Hindlimb muscle (tissue), 1 donor: Measurements from ENCODE around the gene SENP5. TPM values are rescaled to one million over a fixed set of nuclear protein-coding genes. Genes with fewer than 3 reads are reported as not detected.

Source experiments
- DNase-seq: peaks from one replicate; pipeline ENCODE4 v3.0.0-alpha.2; 2013
- polyA plus RNA-seq: library from polyadenylated mRNA; unstranded; fragments of 120-200 nt; gene quantifications from one replicate; pipeline ENCODE4 v1.2.1, GENCODE V29; 2013; ENCODE audit not compliant: insufficient read length

SENP5 gene
- polyA plus RNA-seq, 1 donor = 19.0 TPM

DNA sequence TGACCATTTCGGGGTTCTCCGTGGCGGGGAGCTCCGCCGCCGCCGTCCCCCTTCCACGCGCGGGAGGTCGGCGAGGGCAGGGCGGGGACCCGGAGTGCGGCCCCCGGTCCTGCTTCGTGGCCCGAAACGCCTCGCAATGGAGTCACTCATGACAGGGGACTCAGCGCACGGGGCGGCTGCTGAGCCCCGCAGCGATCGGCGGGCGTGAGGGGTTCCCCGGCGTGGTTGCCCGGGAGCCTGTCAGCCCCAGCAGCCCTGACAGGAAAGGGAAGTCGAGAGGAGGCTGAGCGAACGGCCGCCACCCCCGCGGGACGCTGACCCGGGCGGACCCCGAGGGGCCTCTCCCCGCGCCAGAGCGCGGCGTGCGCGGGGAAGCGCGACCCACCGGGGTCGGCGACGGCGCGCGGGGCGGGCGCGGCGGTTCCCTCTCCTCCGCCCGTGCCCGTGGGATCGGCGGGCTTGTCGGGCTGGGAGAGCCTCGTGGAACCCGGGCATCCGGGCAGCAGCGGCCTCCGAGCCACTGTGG is 101.5 kb downstream of the SENP5 start:
- peak; percentile 19 for DNase-seq

DNA sequence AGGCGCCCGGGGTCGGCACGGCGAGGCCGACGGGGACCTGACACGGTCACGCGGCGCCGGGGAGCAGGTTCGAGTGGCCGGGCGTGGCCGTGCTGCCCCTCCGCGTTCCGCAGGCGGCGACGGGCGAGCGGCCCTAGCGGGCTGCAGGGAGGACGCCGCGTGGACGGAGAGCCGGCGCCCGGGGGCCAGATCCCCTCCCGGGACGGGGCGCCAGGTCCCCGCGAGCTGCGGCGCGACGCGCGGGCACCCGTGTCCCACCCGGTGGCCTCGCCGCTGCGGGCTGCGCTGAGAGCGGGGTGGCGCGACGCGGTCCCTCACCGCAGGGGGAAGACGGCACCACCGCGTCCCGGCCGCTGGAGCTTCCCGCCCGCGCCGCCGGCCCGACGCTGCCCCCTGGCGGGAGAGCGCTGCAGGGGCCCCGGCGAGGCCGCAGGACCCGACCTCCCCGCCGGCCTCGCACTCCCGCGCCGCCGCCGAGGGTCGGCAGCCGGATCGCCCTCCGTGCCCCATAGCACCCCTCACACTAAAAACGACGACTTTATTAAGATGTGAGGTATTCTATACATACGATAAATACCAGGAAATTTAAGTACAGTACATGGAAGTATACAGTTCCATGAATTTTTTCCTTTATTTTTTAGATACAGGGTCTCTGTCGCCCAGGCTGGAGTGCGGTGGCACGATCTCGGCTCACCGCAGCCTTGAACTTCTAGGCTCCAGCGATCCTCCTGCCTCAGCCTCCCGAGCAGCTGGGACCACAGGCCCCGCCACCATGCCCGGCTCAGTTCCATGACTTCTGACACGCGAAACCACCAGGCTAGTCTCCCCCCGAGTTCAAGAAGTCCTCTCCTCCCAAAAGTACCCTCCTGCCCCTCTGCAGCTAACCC is 102.2 kb downstream of the SENP5 start:
- peak; percentile 69 for DNase-seq

DNA sequence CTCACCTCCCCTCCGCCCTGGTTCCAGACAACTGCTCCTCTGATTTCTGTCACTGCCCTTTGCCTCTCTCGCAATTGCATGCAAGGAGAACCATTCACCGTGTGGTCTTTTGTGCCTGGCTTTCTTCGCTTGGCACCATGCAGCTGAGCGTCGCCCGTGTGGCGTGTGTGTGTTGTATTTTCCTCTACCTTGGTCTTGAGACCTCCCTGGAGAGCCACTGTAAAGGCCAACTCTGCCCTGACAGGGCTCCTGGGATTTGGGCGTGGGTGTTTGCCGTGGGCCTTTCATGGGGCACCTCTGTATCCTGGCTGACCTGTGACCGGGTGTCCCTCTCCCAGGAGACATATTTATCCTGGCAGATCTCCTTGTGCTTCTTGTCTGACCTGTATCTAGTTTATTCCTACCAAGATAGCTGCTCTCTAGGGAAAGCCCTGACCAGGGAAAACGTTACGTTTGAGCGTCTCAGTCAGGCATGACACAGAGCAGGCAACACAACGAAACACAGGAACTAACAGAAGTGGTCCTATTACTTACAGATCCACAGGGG is 102.9 kb downstream of the SENP5 start:
- DNase-seq = no peak

DNA sequence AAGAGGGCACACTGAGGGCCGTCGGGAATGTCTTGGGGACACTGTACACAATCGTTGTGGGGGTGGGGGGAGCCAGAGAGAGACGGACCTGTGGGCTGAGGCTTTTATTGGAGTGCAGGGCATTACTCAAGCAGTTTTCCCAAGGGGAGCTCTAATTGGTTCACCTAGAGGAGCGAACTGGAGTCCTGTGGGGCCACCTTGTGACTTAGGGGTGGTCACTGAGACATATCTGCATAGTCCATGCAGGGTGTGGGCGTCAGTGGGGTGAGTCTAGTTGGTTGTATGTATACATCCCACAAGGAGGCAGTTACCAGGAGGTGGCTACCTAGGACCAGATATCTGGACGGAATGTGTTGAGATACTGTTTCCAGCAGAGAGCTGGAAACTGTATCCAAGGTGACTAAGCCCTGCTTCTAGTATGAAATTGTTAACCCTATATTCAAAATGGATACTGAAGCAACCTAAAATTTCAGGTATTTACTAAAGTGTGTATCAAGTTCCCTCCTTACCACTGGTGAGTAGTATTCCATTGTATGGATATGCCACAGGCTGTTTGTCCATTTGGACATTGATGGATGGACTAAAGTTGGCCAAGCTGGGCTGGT is 103.5 kb downstream of the SENP5 start:
- no peak for DNase-seq

DNA sequence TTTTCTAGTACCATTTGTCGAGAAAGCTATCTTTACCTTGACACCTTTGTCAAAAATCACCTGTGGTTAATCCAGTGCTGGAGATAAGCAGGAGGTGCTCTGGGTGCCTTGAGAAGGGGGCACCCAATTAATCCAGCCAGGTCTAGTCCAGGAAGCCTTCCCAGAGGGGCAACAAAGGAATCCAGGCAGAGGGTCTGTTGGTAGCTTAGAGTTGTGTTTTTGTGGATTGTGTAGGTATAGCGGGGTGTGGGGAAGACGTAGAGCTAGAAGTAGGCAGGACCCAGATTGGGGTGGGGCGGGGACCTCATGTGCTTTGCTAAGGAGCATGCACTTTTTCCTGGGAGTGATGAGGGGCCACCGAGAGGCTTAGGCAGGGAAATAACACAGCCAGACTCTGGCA is 106.9 kb downstream of the SENP5 start:
- no peak for DNase-seq

DNA sequence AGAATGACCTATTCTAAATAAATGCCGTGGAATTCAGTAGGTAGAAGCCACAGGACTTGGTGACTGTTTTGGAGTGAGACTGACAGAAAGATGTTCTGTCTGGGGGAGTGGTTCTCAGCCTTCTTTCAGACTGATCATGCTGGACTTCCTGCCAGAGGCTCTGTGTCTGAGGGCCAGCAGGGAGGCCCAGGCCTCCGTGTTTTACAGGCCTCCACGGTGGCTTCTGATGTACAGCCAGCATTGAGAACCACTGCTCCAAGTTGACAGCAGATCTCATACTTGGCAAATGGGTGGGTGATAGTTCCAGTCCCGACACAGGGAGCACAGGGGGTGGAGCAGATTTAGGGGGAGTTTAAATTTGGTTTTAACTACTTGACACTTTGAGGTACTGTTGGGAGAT is 107.6 kb downstream of the SENP5 start:
- DNase-seq = no peak

DNA sequence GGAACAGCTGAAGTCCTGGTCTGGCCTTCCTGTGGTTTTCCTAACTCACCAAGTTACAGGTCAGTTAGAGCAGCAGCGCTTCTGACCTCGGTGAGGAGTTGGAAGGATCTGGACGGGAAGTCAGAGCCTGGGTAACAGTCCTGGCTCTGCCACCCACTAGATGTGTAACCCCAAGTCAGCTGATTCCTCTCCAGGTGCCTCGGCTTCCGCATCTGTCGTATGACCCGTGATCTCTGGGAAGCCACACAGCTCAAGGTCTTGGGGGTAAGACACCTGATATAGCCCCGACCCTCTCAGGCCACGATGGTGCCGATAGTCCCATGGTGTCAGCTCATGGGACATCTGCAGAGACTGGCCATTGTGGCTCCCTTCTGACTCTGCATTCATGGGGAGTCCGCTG is 109.2 kb downstream of the SENP5 start:
- no peak for DNase-seq

DNA sequence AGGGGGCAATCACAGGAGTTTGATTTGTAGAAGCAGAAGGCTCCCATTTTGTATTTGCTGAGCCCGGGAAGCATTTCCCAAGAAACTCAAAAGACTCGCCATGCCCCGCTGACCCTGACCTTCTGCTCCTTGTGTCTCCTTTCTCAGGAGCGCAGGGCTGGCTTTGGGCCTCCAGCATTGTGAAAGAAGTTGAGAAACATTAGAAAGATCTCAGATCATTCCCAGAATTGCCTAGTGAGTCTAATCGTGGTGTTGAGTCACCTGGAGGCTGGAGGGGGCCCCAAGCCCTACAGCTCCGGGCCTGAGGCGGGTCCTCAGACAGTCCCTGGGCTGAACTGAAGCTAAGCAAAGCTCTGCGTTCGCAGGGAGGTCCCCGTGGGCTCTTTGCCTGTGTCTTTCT is 111.8 kb downstream of the SENP5 start:
- DNase-seq = no peak

DNA sequence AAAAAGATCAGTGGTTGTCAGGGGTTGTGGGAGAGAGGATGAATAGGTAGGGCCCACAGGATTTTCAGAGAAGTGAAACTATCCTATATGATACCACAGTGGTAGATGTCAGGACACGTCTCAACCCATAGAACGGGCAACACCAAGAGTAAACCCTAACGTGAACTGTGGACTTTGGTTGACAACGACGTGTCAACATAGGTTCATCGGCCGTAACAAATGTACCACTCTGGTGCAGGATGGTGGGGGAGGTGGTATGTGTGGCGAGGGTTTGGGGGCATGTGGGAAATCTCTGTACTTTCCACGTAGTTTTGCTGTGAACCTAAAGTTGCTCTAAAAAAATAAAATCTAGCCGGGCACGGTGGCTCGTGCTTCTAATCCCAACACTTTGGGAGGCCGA is 113.9 kb downstream of the SENP5 start:
- DNase-seq = no peak

DNA sequence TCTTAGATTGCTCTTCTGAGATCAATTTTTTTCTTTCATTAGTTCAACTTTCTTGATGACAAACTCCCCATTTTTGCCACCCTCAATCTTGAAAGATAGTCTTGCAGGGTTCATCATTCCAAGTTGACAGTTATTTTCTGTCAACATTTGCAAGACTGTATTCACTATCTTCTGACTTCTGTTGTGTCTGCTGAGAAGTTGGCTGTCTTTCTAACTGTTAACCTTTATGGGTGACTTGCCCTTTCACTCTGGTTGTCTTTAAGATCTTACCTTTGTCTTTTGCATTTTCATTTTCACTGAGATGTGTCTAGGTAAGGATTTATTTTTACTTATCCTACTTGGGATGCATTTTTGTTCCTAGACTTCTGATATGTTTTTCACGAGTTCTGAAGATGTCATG is 115.5 kb downstream of the SENP5 start:
- DNase-seq = no peak

Other genes starting within 250 kb of the SENP5 start
- gene NRROS, start 228.2 kb upstream of the SENP5 start, polyA plus RNA-seq = 5.7 TPM
- 2.3 TPM for gene CEP19, start 155.7 kb upstream of the SENP5 start, polyA plus RNA-seq
- 13.5 TPM for gene PIGX, start 155.5 kb upstream of the SENP5 start, polyA plus RNA-seq
- gene PAK2, start 128.1 kb upstream of the SENP5 start, polyA plus RNA-seq = 46.6 TPM
- 69.3 TPM for gene NCBP2, start 74.6 kb downstream of the SENP5 start, polyA plus RNA-seq
- gene PIGZ, start 100.9 kb downstream of the SENP5 start, polyA plus RNA-seq = 1.6 TPM
- gene MELTF, start 161.9 kb downstream of the SENP5 start, polyA plus RNA-seq = 11.2 TPM